NCI-H2171 treated with DMSO at 0.1 percent for 48 hours (cell line): ENCODE data around the gene FAM117B.

Experiments
- DNase-seq: peaks from one replicate; lab custom pipeline; 2025; lab: John Stamatoyannopoulos, UW

The FAM117B gene

DNA sequence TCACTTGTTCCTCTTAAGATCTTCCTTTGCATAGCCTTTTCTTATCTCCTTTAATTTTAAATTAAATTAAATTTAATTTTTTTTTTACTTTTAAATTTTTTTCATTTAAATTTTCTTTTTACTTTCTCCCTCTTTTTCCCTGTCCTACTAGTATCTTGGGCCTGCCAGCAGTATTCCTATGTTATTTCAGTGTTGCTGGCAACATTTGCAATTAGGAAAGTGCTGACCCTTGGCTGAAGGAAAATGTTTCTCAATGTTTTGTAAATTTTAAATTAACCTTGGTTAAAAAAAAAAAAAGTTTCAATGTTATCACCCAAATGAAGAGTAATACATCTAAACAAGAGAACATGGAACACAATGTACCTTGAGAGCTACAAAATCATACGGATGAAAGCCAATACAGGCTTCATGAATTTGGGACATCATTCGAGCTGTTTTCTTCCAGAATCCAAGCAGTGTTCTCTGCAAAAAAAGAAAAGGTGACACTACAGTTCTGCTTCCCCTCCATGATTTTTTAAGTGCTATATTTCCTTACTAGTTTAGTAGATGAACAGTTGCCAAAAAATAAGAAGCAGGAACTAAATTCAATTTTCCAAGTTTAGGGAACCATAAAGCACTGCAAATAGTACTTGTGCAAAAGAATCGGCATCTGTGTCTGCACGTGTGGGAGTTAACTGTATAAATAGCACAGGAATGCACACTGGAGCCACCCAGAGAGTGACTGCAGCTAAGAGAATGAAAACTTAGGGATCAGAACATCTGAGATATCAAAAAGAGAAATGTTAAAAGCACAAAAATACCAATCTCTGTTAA is 181.0 kb downstream of the FAM117B start:
- no peak for DNase-seq

DNA sequence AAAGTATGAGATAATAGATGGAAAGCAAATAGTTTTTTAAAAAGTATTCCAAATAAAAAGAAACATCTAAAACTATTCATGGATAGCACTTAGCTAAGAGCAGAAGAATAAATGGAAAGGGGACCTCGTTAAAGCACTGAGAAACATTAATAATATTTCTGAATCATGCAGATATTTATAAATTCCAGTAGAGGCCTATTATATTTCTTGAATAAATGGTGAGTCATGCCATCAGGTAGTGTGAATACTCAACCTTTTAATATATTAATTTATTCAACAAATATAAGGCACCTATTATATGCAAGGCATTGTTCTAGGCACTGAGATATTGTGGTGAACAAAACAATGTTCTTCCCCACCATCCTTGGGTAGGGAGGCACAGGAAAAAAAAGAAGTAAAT is 183.0 kb downstream of the FAM117B start:
- no peak for DNase-seq

DNA sequence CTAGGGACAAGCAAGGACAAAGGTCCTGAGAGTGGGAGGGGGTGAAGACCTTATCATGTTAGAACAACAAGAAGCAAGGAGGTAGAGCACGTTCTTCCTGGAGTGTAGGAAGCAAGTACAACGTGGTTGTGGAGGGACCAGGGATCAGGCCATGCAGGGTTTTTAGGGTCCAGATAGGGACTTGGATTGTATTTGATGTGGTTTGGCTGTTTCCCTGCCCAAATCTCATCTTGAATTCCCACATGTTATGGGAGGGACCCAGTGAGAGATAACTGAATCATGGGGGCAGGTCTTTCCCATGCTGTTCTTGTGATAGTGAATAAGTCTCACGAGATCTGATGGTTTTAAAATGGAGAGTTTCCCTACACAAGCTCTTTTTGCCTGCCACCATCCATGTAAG is 183.6 kb downstream of the FAM117B start:
- DNase-seq: no peak
